CD4-positive, alpha-beta T cell treated with Interleukin-21 for 1 hour (primary cell): Measurements from ENCODE around the gene APOL6.
"Not testable (repeated sequence)": the region's sequence is repeated elsewhere in the genome, so short reads cannot be mapped to it uniquely, and the experiment has no call there.

ENCODE experiments used
- DNase-seq: peaks from one replicate; pipeline ENCODE4 v3.0.0-alpha.2; 2020

Gene APOL6

DNA sequence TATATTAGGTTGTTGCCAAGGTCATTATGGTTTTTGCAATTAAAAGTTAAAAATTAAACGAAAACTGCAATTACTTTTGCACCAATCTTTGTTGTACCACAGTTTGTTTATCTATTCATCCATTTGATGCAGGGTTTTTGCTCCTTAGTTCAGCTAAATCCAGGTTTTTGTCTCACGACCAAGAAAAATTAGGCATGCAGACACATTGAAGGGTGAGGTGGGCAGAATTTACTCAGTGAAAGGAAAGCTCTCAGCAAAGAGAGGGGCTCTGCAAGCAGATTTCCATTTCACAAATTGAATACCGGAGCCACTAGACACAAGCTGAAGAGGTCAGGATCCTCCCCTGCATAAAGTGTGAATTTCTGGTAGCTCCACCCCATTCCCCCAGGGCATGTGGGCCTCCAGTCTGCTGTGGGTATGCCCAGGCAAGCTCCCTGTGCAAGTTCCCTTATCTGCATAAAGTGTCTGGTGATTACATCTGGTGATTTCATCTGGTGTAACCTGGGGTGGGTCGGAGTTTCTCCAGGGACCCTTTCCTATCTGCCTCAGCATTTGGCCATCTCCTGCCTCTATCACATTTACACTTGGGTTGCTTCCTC, 33.3 kb downstream of the APOL6 start:
- no peak for DNase-seq

DNA sequence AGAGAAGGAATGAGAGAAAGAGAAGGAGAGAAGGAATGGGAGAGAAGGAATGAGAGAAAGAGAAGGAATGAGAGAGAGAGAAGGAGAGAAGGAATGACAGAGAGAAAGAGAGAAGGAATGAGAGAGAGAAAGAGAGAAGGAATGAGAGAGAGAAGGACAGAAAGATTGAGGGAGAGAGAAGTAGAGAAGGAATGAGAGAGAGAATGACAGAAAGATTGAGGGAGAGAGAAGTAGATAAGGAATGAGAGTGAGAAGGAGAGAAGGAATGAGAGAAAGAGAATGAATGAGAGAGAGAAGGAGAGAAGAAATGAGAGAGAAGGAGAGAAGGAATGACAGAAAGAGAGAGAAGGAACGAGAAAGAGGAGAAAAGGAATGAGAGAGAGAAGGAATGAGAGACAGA, 35.3 kb downstream of the APOL6 start:
- DNase-seq, result no peak

DNA sequence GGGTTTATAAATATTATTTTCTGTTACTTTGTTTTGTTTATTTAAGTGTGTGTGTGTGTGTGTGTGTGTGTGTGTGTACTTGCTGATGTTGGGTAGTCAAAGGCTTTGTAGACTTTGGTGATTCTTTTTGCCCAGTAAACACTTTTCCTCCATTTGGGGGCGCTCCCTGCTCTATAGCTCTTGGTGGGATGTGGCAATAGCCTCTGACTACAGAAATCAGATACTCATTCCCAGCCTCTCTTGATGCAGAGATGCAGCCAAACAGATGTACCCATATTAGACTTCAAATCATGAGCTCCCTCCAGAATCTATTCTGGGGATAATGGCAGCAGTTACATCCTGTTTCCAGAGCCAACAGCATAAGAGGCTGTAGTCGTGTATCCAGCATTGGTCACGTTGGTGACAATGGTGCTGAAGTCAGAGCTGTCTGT, 36.0 kb downstream of the APOL6 start:
- DNase-seq, result no peak

DNA sequence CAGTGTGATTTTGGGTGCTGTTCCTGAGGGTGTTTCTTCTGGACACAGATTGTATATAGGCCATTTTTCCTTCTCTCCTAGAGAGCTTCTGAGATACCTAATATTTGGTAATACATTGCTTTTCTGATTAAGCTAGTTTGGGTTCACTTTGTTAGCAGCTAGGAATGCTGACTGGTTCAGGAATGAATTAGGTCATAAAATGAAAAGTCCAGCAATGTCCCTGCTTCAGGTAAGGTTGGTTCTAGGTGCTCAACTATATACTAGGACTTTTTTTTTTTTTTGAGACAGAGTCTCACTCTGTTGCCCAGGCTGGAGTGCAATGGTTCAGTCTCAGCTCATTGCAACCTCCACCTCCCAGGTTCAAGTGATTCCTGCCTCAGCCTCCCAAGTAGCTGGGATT, 36.5 kb downstream of the APOL6 start:
- DNase-seq, result no peak

DNA sequence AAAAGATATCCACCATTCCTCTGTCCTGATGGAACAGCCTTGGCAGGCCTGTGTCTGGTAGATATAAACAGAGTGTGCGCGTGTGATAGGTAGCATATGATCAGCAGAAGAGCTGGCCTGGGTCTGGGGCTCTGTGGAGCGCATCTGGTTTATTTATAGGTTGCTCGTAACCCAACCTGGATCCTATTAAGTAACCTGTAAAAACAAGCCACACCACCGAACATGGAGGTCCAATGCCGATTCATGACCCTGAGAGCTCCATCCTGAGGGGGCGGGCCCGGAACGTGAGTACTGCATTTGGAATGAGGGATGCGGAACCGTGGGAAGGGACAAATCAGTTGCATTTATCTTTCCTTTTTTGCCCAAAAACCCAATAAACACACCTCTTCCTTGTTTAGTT, 37.5 kb downstream of the APOL6 start:
- no peak for DNase-seq

- no peak for DNase-seq
These were observed 38.1 kb downstream of the APOL6 start for GRCh38 chr22:35686298-35686697.

DNA sequence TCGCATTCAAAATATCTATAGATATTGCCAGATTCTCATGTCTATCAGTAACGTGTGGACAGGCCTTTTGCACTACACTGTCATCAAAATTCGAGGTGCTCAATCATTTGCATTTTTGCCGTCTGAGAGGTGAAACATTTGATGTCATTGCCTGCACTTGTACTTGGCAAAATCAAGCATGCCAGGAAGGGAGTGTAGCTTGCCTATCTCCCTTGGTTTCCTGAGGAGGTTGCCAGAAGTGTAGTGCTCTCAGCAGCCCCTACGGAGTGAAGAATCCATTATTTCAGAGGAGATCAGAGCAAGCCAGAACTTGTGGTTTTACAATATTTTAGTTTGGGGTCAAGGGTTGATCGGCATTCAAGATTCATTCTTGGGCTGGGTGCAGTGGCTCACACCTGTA, 39.2 kb downstream of the APOL6 start:
- no peak for DNase-seq

GRCh38 chr22:35688913-35689675, 40.8 kb downstream of the APOL6 start:
- DNase-seq, result no peak

GRCh38 chr22:35690001-35690400, 41.8 kb downstream of the APOL6 start:
- no peak for DNase-seq

GRCh38 chr22:35695202-35695601, 47.0 kb downstream of the APOL6 start:
- no peak for DNase-seq

DNA sequence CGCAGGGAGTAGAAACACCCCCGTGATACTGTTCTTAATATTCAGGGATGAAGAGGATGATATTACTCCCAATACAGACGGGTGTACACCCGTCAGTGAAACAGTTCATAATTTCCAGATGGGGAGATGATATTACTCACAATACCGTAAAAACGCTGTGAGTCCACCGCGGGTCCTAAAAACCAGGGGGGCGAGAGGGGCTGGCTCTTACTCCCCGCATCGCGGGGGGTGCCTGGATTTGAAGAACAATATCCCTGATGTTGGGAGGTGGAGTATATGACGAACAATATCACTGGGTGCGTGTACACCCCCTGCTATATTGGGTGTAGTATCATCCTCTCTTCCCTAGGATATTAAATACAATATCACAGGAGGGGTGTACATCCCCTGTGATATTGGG, 48.9 kb downstream of the APOL6 start:
- DNase-seq, result no peak

GRCh38 chr22:35699852-35700251, 51.6 kb downstream of the APOL6 start:
- not testable (repeated sequence) for DNase-seq

- DNase-seq, result no peak
These were observed 55.8 kb downstream of the APOL6 start for GRCh38 chr22:35703861-35704584.

DNA sequence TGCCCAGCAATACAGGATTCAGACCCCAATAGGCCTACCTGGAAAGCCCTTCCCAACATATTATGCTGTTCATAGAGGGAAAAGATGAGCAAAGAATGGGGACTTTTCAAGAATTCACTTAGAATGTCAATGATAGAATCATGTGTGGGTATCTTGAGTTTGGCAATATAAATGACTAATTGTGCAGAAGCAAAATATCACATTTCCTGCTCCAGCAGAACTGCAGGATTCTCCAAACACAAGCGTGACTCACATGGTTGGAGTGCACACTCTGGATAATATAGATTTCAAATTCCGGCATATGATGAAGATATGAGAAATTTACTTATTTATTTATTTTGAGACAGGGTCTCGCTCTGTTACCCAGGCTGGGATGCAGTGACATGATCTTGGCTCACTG, 56.9 kb downstream of the APOL6 start:
- DNase-seq, result no peak

GRCh38 chr22:35708453-35708852, 60.2 kb downstream of the APOL6 start:
- no peak for DNase-seq

DNA sequence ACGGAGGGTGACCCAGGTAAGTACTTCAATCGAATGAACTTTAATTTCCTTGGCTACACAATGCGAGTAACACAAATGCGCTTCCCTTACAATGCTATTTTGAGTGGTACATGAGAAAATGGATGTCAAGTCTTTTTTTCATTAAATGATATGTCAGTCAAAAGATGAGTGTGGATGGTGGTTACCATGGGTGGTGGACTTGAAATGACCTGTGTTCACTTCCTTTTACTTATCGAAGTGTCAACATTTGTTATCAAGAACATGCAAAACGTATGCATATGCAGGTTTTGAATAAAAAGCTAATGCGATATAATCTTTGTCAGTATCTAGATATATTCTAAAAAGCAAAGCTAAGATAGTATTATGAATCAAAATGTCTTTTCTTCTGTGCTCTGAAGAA, 60.7 kb downstream of the APOL6 start:
- no peak for DNase-seq

DNA sequence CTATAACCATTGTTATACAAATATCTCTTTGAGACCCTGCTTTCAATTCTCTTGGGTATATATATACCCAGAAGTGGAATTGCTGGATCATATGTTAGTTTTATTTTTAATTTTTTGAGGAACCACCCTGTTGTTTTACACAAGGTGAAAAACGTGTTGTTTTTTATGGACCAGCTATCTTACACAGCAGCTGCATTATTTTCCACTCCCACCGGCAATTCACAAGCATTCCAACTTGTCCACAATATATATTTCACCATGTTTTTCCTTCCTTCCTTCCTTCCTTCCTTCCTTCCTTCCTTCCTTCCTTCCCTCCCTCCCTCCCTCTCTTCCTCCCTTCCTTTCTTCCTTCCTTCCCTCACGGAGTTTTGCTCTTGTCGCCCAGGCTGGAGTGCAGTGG, 63.1 kb downstream of the APOL6 start:
- DNase-seq, result no peak

GRCh38 chr22:35712672-35713071, 64.4 kb downstream of the APOL6 start:
- DNase-seq, result no peak

DNA sequence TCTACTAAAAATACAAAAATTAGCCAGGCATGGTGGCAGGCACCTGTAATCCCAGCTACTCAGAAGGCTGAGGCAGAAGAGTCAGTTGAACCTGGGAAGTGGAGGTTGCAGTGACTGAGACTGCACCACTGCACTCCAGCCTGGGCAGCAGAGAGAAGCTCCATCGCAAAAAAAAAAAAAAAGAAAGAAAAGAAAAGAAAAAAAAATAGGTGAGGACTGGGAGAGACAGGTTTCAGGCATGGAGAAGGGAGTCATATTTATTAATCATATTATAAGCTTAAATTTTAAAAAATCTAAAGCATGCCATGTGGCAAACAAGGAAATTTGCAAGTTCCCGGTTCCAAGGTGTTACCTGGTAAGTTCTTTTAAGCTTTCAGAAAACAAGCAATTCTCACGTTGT, 69.3 kb downstream of the APOL6 start, which contains the start of gene APOL5:
Gene APOL5 (plus strand): TSS at position 301 of the 400 bp plus-strand sequence. CDS start 0 bp downstream, at position 301.
- no peak for DNase-seq
